Activated T-helper 1 cell treated with anti-CD3 and anti-CD28 coated beads, Interleukin-12 subunit alpha, Interleukin-12 subunit beta, Interleukin-2, Interleukin-4 antibody, amounts not matched to agents 30 ng/mL and 10 ng/mL and 1 ng/mL, durations not matched to agents 14 hours and 24 hours and 36 hours (primary cell): ENCODE data around the gene GBP7. TPM values are rescaled to one million over a fixed set of nuclear protein-coding genes. Genes with fewer than 3 reads are reported as not detected.

Source experiments
- DNase-seq: peaks from one replicate; pipeline ENCODE4 v3.0.0; 2021; ENCODE audit warnings: low spot score
- H3K27ac Mint-ChIP-seq: one replicate; pipeline ENCODE4 v1.8.0; 2021; ENCODE audit warnings: mild to moderate bottlenecking, mixed read lengths
- H3K27me3 Mint-ChIP-seq: one replicate; pipeline ENCODE4 v1.8.0; 2022; ENCODE audit warnings: mild to moderate bottlenecking, moderate library complexity, mixed read lengths; ENCODE audit not compliant: insufficient read depth
- H3K36me3 Mint-ChIP-seq: one replicate; pipeline ENCODE4 v1.8.0; 2021; ENCODE audit warnings: low read depth, mixed read lengths
- H3K4me1 Mint-ChIP-seq: one replicate; pipeline ENCODE4 v1.8.0; 2021; ENCODE audit warnings: low read depth, mixed read lengths
- H3K4me3 Mint-ChIP-seq: one replicate; pipeline ENCODE4 v1.8.0; 2021; ENCODE audit warnings: mild to moderate bottlenecking, moderate library complexity, mixed read lengths
- H3K9me3 Mint-ChIP-seq: one replicate; pipeline ENCODE4 v1.8.0; 2021; ENCODE audit warnings: mixed read lengths
- intact Hi-C: fragments of 100-400 bp; cut with micrococcal nuclease; formaldehyde crosslinking; loops from one replicate; pipeline ENCODE4 v1.15.1; 2024
- total RNA-seq: library from RNA; stranded (reverse); gene quantifications from 2 replicates; pipeline ENCODE4 v1.2.3, GENCODE V29; 2022

Gene GBP7
- total RNA-seq, 1 donor from 2014 or later, result not detected

DNA sequence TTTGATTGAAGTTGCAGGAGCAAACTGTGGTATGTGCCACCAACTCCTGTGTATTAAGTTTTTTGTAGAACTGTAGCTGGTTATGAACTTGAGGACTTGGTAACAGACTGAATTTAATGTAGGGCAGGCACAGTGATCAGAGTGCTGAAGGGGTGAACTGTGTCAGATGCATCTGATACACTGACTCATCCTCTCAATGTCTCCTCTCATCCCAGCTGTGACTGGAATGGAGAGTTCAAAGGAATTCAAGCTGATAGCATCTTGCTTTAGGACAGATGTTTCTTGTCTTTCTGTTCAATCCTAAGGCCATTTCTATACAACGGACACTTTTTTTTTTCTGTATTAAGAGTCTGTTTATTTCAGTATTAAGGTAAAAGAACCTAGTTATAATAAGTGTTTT, 85.8 kb downstream of the GBP7 start:
- peaks cover 2% of the 10 kb centered on the region for H3K27me3 Mint-ChIP-seq
- intact Hi-C loops, result no loop called here
- peaks cover 6% of the 10 kb centered on the region for H3K9me3 Mint-ChIP-seq
- no peak for DNase-seq
- no peak overlapping the region for H3K4me3 Mint-ChIP-seq
- H3K27ac Mint-ChIP-seq, result no peak overlapping the region
- H3K36me3 Mint-ChIP-seq, result no peaks in the 10 kb centered on the region
- no peaks in the 10 kb centered on the region for H3K4me1 Mint-ChIP-seq

DNA sequence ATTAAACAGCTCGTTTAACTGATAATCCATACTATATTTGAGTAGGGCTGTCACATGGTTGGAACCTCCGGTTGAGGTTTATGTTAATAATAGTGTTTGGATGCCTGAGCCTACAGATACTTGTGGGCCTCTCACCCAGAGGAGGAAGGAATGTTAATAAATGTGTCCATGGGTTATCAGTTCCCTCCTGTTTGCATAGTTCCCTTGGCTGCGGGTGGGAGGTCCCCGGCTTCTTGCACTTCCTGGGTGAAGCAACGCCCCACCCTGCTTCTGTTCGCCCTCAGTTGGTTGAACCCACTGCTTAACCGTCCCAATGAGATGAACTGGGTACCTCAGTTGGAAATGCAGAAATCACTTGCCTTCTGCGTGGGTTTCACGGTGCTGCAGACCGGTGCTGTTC, 87.2 kb downstream of the GBP7 start:
- H3K4me1 Mint-ChIP-seq, result peaks cover 8% of the 10 kb centered on the region
- intact Hi-C loops, result no loop called here
- DNase-seq, result no peak

DNA sequence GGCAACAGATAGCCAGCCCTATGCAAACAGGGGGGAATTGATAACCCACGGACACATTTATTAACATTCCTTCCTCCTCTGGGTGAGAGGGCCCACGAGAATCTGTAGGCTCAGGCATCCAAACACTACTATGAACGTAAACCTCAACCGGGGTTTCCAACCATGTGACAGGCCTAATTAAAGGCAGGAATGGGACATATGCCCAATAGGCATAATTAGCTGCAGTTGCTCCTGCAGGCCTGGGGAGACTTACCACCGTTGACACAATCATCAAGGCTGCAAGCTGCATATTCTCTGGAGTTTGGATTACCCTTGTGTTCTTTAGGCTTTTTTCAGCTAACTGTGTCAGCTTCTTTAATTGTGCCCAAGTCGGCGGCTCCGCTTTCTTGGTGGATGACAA, 88.6 kb downstream of the GBP7 start:
- peaks cover 2% of the 10 kb centered on the region for H3K27me3 Mint-ChIP-seq
- H3K36me3 Mint-ChIP-seq, result no peaks in the 10 kb centered on the region
- H3K9me3 Mint-ChIP-seq, result no peaks in the 10 kb centered on the region
- H3K4me3 Mint-ChIP-seq, result no peak overlapping the region
- intact Hi-C loops, result no loop called here
- H3K27ac Mint-ChIP-seq, result no peak overlapping the region
- DNase-seq, result no peak
- peaks cover 8% of the 10 kb centered on the region for H3K4me1 Mint-ChIP-seq

More for the DNA sequence above, 87.2 kb downstream of the GBP7 start:
- Mint-ChIP-seq H3K9me3 (no peaks in the 10 kb centered on the region), H3K27ac (no peak overlapping the region), H3K4me3 (no peak overlapping the region), H3K36me3 (no peaks in the 10 kb centered on the region), H3K27me3 (peaks cover 2% of the 10 kb centered on the region)

DNA sequence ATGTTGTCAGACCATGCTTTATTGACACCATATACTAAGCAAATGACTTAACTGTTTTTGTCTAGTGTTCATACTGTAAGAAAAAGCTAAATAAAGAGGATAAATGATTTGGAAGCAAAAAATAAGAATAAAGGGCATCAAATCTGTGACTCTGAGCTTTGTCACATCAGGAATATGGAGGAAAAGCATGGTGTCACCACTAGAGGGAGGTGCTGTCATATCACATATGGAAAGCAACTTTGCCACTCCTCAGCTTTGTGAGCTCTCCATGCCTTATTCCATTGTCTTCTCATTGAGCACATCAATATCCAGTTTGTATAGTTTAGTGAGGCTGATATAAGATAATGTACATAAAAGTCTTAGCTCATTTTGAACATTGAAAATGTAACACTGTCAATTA, 90.0 kb downstream of the GBP7 start:
- no peaks in the 10 kb centered on the region for H3K9me3 Mint-ChIP-seq
- DNase-seq, result peak; percentile 47
- intact Hi-C loops, result loop anchor here (1.0 kb wide), 4 partner anchors 87 to 370 kb away; no protein-coding TSS in a partner anchor

More for the DNA sequence above, 90.0 kb downstream of the GBP7 start:
- Mint-ChIP-seq H3K36me3 (no peaks in the 10 kb centered on the region), H3K4me3 (no peak overlapping the region), H3K27me3 (peaks cover 2% of the 10 kb centered on the region), H3K4me1 (peaks cover 8% of the 10 kb centered on the region), H3K27ac (no peak overlapping the region)

Other genes starting within 250 kb of the GBP7 start
- gene KYAT3, start 183.4 kb downstream of the GBP7 start, total RNA-seq, result 28.5 and 32.5 TPM in 2 replicates
- gene RBMXL1, start 183.4 kb downstream of the GBP7 start, total RNA-seq, result 35.8 and 38.9 TPM in 2 replicates
- gene GBP3, start 153.1 kb downstream of the GBP7 start, total RNA-seq, result 12.0 and 14.5 TPM in 2 replicates
- 39.1 and 39.5 TPM in 2 replicates for gene GBP1, start 110.8 kb downstream of the GBP7 start, total RNA-seq
- gene GBP2, start 49.9 kb downstream of the GBP7 start, total RNA-seq, result 225 and 229 TPM in 2 replicates
- 36.8 and 37.5 TPM in 2 replicates for gene GBP4, start 22.9 kb upstream of the GBP7 start, total RNA-seq
- gene GBP5, start 96.9 kb upstream of the GBP7 start, total RNA-seq, result 145 and 154 TPM in 2 replicates
- gene GBP6, start 188.1 kb upstream of the GBP7 start, total RNA-seq, result 0.59 and 0.65 TPM in 2 replicates